NB4 (cell line): ENCODE results near the gene SURF4.

Experiments used
- CTCF ChIP-seq: IDR thresholded peaks from one replicate; pipeline ENCODE4 v1.5.1; 2012; ENCODE audit warnings: low read depth, low read length
- MYC ChIP-seq: IDR thresholded peaks from 2 replicates; pipeline ENCODE4 v1.6.1; 2011; ENCODE audit warnings: low read depth, low read length
- POLR2A ChIP-seq: IDR thresholded peaks from 2 replicates; pipeline ENCODE4 v1.6.1; 2011; ENCODE audit warnings: mild to moderate bottlenecking; ENCODE audit not compliant: insufficient read length; ENCODE audit errors: extremely low read depth
- TF ChIP-seq, protein P1 (sequence below): IDR thresholded peaks from 2 replicates; pipeline ENCODE4 v1.6.1; 2011; ENCODE audit warnings: low read depth, low read length

DNA sequence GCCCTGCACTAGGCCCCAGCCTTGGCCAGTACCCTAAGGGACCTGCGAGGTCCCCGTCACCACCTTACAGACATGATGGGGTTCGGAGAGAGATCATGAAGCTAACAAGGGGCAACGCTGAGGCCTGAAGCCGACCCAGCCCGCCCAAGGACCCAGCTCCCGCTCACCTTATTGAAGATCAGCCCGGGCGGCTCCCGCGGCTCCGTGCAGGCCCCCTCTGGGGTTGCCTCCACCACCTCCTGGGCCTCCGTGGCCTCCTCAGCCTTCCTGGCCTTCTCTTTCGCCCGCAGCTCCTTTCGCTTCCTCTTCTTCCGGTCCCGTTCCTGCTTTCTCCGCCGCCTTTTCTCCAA is 43.5 kb downstream of the SURF4 start:
- TF ChIP-seq, protein P1, sequence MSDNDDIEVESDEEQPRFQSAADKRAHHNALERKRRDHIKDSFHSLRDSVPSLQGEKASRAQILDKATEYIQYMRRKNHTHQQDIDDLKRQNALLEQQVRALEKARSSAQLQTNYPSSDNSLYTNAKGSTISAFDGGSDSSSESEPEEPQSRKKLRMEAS, result no peak
- TF ChIP-seq CTCF (no peak), POLR2A (no peak), MYC (no peak)
